ENCODE data around the gene COL6A5. TPM values are rescaled to one million over a fixed set of nuclear protein-coding genes. Genes with fewer than 3 reads are reported as not detected.
A peak's percentile ranks its signal among the peaks of the same experiment; 100 is the strongest.

COL6A5 gene
- total RNA-seq, 1 experiment from 2014 or later = not detected

GRCh38 chr3:130412991-130413560 lies 67.6 kb downstream of the COL6A5 start:
- no peaks in the 10 kb centered on the region; the same call in 1 of the 2 replicates for H3K27me3 ChIP-seq (ENCODE audit: low read length)
- H3K9me3 ChIP-seq (ENCODE audit: low read length) = no peaks in the 10 kb centered on the region
- H3K9ac ChIP-seq (ENCODE audit: low read length) = no peak overlapping the region
- DNase-seq = no peak
- 0 out of 2 replicates have a peak, but pooled peaks cover 3% of the 10 kb centered on the region for H3K9me2 ChIP-seq (replicated peaks; ENCODE audit: insufficient read depth, low read length)
- H3K79me2 ChIP-seq (ENCODE audit: low read length) = no peaks in the 10 kb centered on the region
- no peak overlapping the region for H3K27ac ChIP-seq (ENCODE audit: low read length)
- peaks cover 5% of the 10 kb centered on the region for H3K4me1 ChIP-seq (ENCODE audit: low read length)
- H3K4me2 ChIP-seq (ENCODE audit: low read depth, low read length, poor library complexity, severe bottlenecking) = no peak overlapping the region
- no peaks in the 10 kb centered on the region for H3K36me3 ChIP-seq (ENCODE audit: insufficient read depth, low read length)
- no peak overlapping the region for H2AFZ ChIP-seq (ENCODE audit: low read length)
- no peaks in the 10 kb centered on the region for H4K20me1 ChIP-seq (ENCODE audit: insufficient read depth, low read depth, low read length)
- no peak overlapping the region for H3K4me3 ChIP-seq (ENCODE audit: low read length)

DNA sequence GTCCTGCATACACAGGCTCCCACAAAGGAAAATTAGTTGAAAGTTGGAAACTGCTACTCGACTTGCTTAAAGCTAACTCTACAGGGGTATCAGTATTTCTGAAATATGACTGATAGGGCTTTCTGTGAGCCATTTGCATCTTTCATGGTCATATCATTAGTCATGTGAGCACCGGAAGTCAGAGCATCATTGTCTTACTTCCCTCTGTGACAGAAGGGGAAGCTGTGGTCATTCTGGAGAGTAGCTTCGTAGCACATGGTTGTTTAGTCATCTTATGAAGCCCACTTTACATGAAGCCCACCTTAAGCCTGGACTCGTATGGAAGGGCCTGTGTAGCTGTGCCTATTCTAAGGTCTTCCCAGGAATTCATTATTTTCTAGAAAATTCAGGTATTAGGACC lies 69.0 kb downstream of the COL6A5 start:
- Histone ChIP-seq H3K79me2 (ENCODE audit: low read length) (no peaks in the 10 kb centered on the region), H4K20me1 (ENCODE audit: insufficient read depth, low read depth, low read length) (no peaks in the 10 kb centered on the region), H3K4me1 (ENCODE audit: low read length) (peaks cover 5% of the 10 kb centered on the region), H3K36me3 (ENCODE audit: insufficient read depth, low read length) (no peaks in the 10 kb centered on the region), H3K9me3 (ENCODE audit: low read length) (no peaks in the 10 kb centered on the region), H3K27ac (ENCODE audit: low read length) (no peak overlapping the region), H3K4me2 (ENCODE audit: low read depth, low read length, poor library complexity, severe bottlenecking) (no peak overlapping the region), H2AFZ (ENCODE audit: low read length) (peak overlapping the region; percentile 52; the same call in 1 of the 2 replicates), H3K4me3 (ENCODE audit: low read length) (no peak overlapping the region), H3K27me3 (ENCODE audit: low read length) (no peaks in the 10 kb centered on the region; the same call in 1 of the 2 replicates), H3K9me2 (replicated peaks; ENCODE audit: insufficient read depth, low read length) (0 out of 2 replicates have a peak, but pooled peaks cover 3% of the 10 kb centered on the region), H3K9ac (ENCODE audit: low read length) (no peak overlapping the region)
- DNase-seq = peak; percentile 68

DNA sequence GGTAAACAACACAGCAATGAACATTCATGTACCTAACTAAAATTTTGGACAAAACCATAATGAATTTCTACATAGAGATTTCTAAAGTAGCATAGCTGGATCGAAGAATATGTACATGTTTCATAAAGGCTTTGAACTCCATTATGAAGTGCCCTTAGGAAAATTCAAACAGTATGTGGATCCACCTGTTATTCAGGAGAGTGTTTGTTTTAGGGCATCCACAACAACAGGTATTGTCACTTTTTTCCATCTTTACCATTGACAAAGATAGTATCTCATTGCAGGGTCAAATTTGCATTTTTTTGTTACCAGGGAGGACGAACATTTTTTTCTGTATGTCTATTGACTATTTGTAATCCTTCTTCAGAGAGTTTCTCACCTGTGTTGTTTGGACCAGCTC lies 75.0 kb downstream of the COL6A5 start:
- Histone ChIP-seq H3K27me3 (ENCODE audit: low read length) (no peaks in the 10 kb centered on the region; the same call in 1 of the 2 replicates), H3K9me2 (replicated peaks; ENCODE audit: insufficient read depth, low read length) (no peaks in the 10 kb centered on the region), H3K4me2 (ENCODE audit: low read depth, low read length, poor library complexity, severe bottlenecking) (no peak overlapping the region), H3K79me2 (ENCODE audit: low read length) (no peaks in the 10 kb centered on the region), H3K4me1 (ENCODE audit: low read length) (no peaks in the 10 kb centered on the region), H4K20me1 (ENCODE audit: insufficient read depth, low read depth, low read length) (no peaks in the 10 kb centered on the region), H3K4me3 (ENCODE audit: low read length) (no peak overlapping the region), H3K9ac (ENCODE audit: low read length) (no peak overlapping the region), H2AFZ (ENCODE audit: low read length) (no peak overlapping the region), H3K36me3 (ENCODE audit: insufficient read depth, low read length) (no peaks in the 10 kb centered on the region), H3K9me3 (ENCODE audit: low read length) (no peaks in the 10 kb centered on the region), H3K27ac (ENCODE audit: low read length) (no peak overlapping the region)
- DNase-seq = no peak

GRCh38 chr3:130423064-130423463 lies 77.6 kb downstream of the COL6A5 start:
- DNase-seq = no peak
- no peak overlapping the region for H3K27ac ChIP-seq (ENCODE audit: low read length)
- no peak overlapping the region for H2AFZ ChIP-seq (ENCODE audit: low read length)
- H3K9me2 ChIP-seq (replicated peaks; ENCODE audit: insufficient read depth, low read length) = no peaks in the 10 kb centered on the region
- H3K79me2 ChIP-seq (ENCODE audit: low read length) = no peaks in the 10 kb centered on the region
- no peak overlapping the region for H3K4me2 ChIP-seq (ENCODE audit: low read depth, low read length, poor library complexity, severe bottlenecking)
- no peaks in the 10 kb centered on the region for H3K36me3 ChIP-seq (ENCODE audit: insufficient read depth, low read length)
- no peaks in the 10 kb centered on the region for H4K20me1 ChIP-seq (ENCODE audit: insufficient read depth, low read depth, low read length)
- H3K9me3 ChIP-seq (ENCODE audit: low read length) = no peaks in the 10 kb centered on the region
- no peaks in the 10 kb centered on the region for H3K4me1 ChIP-seq (ENCODE audit: low read length)
- H3K27me3 ChIP-seq (ENCODE audit: low read length) = no peaks in the 10 kb centered on the region
- H3K4me3 ChIP-seq (ENCODE audit: low read length) = no peak overlapping the region
- no peak overlapping the region for H3K9ac ChIP-seq (ENCODE audit: low read length)

GRCh38 chr3:130424837-130425236 lies 79.4 kb downstream of the COL6A5 start:
- Histone ChIP-seq H3K79me2 (ENCODE audit: low read length) (no peaks in the 10 kb centered on the region), H3K27ac (ENCODE audit: low read length) (no peak overlapping the region), H3K9me2 (replicated peaks; ENCODE audit: insufficient read depth, low read length) (no peaks in the 10 kb centered on the region), H2AFZ (ENCODE audit: low read length) (no peak overlapping the region), H3K4me3 (ENCODE audit: low read length) (no peak overlapping the region), H3K27me3 (ENCODE audit: low read length) (no peaks in the 10 kb centered on the region), H3K4me1 (ENCODE audit: low read length) (no peaks in the 10 kb centered on the region), H3K36me3 (ENCODE audit: insufficient read depth, low read length) (no peaks in the 10 kb centered on the region), H3K4me2 (ENCODE audit: low read depth, low read length, poor library complexity, severe bottlenecking) (no peak overlapping the region), H3K9ac (ENCODE audit: low read length) (no peak overlapping the region), H4K20me1 (ENCODE audit: insufficient read depth, low read depth, low read length) (no peaks in the 10 kb centered on the region), H3K9me3 (ENCODE audit: low read length) (no peaks in the 10 kb centered on the region)
- peak; percentile 14 for DNase-seq

DNA sequence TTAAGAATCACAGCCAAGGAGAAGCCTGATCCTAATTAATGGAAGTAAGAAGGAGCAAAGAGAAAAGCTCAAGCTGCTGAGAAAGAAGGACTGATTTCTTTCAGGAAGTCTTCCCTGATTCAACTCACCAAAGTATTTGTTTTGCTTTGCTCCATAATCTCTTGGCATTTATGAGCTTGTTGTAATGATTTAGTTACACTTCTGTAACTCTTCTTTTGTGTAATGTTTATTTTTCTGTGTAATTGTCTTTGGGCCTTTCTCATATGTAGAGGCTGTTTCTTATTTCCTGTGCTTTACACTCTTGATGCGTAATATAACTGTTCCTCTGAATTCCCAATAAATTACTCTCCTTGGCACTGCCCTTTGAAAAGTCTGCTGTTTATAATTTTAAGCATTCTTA lies 80.0 kb downstream of the COL6A5 start:
- Histone ChIP-seq H3K9me3 (ENCODE audit: low read length) (no peaks in the 10 kb centered on the region), H3K4me2 (ENCODE audit: low read depth, low read length, poor library complexity, severe bottlenecking) (no peak overlapping the region), H3K27me3 (ENCODE audit: low read length) (no peaks in the 10 kb centered on the region), H2AFZ (ENCODE audit: low read length) (no peak overlapping the region), H3K79me2 (ENCODE audit: low read length) (no peaks in the 10 kb centered on the region), H3K27ac (ENCODE audit: low read length) (no peak overlapping the region), H3K4me1 (ENCODE audit: low read length) (no peaks in the 10 kb centered on the region), H3K9me2 (replicated peaks; ENCODE audit: insufficient read depth, low read length) (no peaks in the 10 kb centered on the region), H4K20me1 (ENCODE audit: insufficient read depth, low read depth, low read length) (no peaks in the 10 kb centered on the region), H3K36me3 (ENCODE audit: insufficient read depth, low read length) (no peaks in the 10 kb centered on the region), H3K4me3 (ENCODE audit: low read length) (no peak overlapping the region), H3K9ac (ENCODE audit: low read length) (no peak overlapping the region)
- DNase-seq = no peak

- DNase-seq = no peak
- H3K27ac ChIP-seq (ENCODE audit: low read length) = no peak overlapping the region
- no peaks in the 10 kb centered on the region for H4K20me1 ChIP-seq (ENCODE audit: insufficient read depth, low read depth, low read length)
- H3K79me2 ChIP-seq (ENCODE audit: low read length) = no peaks in the 10 kb centered on the region
- no peaks in the 10 kb centered on the region for H3K36me3 ChIP-seq (ENCODE audit: insufficient read depth, low read length)
- no peaks in the 10 kb centered on the region for H3K4me1 ChIP-seq (ENCODE audit: low read length)
- no peak overlapping the region for H3K4me3 ChIP-seq (ENCODE audit: low read length)
- H3K9me2 ChIP-seq (replicated peaks; ENCODE audit: insufficient read depth, low read length) = no peaks in the 10 kb centered on the region
- H3K4me2 ChIP-seq (ENCODE audit: low read depth, low read length, poor library complexity, severe bottlenecking) = no peak overlapping the region
- no peaks in the 10 kb centered on the region for H3K9me3 ChIP-seq (ENCODE audit: low read length)
- H2AFZ ChIP-seq (ENCODE audit: low read length) = no peak overlapping the region
- no peak overlapping the region for H3K9ac ChIP-seq (ENCODE audit: low read length)
- H3K27me3 ChIP-seq (ENCODE audit: low read length) = no peaks in the 10 kb centered on the region
Observed at GRCh38 chr3:130426206-130426605, 80.7 kb downstream of the COL6A5 start.

GRCh38 chr3:130428871-130429712 lies 83.6 kb downstream of the COL6A5 start:
- DNase-seq = no peak
- Histone ChIP-seq H4K20me1 (ENCODE audit: insufficient read depth, low read depth, low read length) (no peaks in the 10 kb centered on the region), H3K4me2 (ENCODE audit: low read depth, low read length, poor library complexity, severe bottlenecking) (no peak overlapping the region), H3K27me3 (ENCODE audit: low read length) (no peaks in the 10 kb centered on the region), H3K9me3 (ENCODE audit: low read length) (no peaks in the 10 kb centered on the region), H3K79me2 (ENCODE audit: low read length) (no peaks in the 10 kb centered on the region), H3K4me1 (ENCODE audit: low read length) (no peaks in the 10 kb centered on the region), H3K36me3 (ENCODE audit: insufficient read depth, low read length) (no peaks in the 10 kb centered on the region), H3K9me2 (replicated peaks; ENCODE audit: insufficient read depth, low read length) (no peaks in the 10 kb centered on the region), H3K9ac (ENCODE audit: low read length) (no peak overlapping the region), H3K27ac (ENCODE audit: low read length) (no peak overlapping the region), H2AFZ (ENCODE audit: low read length) (no peak overlapping the region), H3K4me3 (ENCODE audit: low read length) (no peak overlapping the region)
